GM18858 (cell line): ENCODE results near the gene GRIK3.
"Not testable (repeated sequence)": the region's sequence is repeated elsewhere in the genome, so short reads cannot be mapped to it uniquely, and the experiment has no call there.

ENCODE experiments used
- ATAC-seq: cut with Tn5 transposase; IDR thresholded peaks from one replicate; pipeline ENCODE4 v1.9.1; 2021; ENCODE audit not compliant: unreplicated experiment

The GRIK3 gene

GRCh38 chr1:37034121-37035013 is at the start of gene GRIK3:
Gene GRIK3, minus strand, starts transcription at chr1:37034515. Its CDS starts 407 bp downstream, at chr1:37034108.
- no peak for ATAC-seq

GRCh38 chr1:37084013-37084412 is 49.7 kb upstream of the GRIK3 start:
- ATAC-seq, result no peak

GRCh38 chr1:37083603-37084002 is 49.3 kb upstream of the GRIK3 start:
- no peak for ATAC-seq

- not testable (repeated sequence) for ATAC-seq
Observed at GRCh38 chr1:37080296-37080986, 46.1 kb upstream of the GRIK3 start.

GRCh38 chr1:37078866-37079265 is 44.6 kb upstream of the GRIK3 start:
- ATAC-seq, result no peak

- ATAC-seq, result no peak
Observed at GRCh38 chr1:37076168-37076567, 41.9 kb upstream of the GRIK3 start.

- no peak for ATAC-seq
Observed at GRCh38 chr1:37073854-37074379, 39.6 kb upstream of the GRIK3 start.

GRCh38 chr1:37073152-37073853 is 39.0 kb upstream of the GRIK3 start:
- ATAC-seq, result no peak

- ATAC-seq, result no peak
Observed at GRCh38 chr1:37071829-37072228, 37.5 kb upstream of the GRIK3 start.

GRCh38 chr1:37070126-37070525 is 35.8 kb upstream of the GRIK3 start:
- no peak for ATAC-seq

- no peak for ATAC-seq
Observed at GRCh38 chr1:37069406-37069805, 35.1 kb upstream of the GRIK3 start.

GRCh38 chr1:37068897-37069296 is 34.6 kb upstream of the GRIK3 start:
- no peak for ATAC-seq

GRCh38 chr1:37068260-37068659 is 33.9 kb upstream of the GRIK3 start:
- ATAC-seq, result no peak

- no peak for ATAC-seq
Observed at GRCh38 chr1:37064039-37064438, 29.7 kb upstream of the GRIK3 start.

- no peak for ATAC-seq
Observed at GRCh38 chr1:37059346-37059745, 25.0 kb upstream of the GRIK3 start.

- no peak for ATAC-seq
Observed at GRCh38 chr1:37058424-37058988, 24.2 kb upstream of the GRIK3 start.

GRCh38 chr1:37056325-37056724 is 22.0 kb upstream of the GRIK3 start:
- no peak for ATAC-seq

GRCh38 chr1:37055631-37056030 is 21.3 kb upstream of the GRIK3 start:
- ATAC-seq, result no peak

GRCh38 chr1:37053173-37053572 is 18.9 kb upstream of the GRIK3 start:
- ATAC-seq, result no peak

- ATAC-seq, result no peak
Observed at GRCh38 chr1:37052120-37052519, 17.8 kb upstream of the GRIK3 start.

GRCh38 chr1:37051346-37051745 is 17.0 kb upstream of the GRIK3 start:
- ATAC-seq, result no peak
